Stimulated activated CD8-positive, alpha-beta memory T cell treated with anti-CD3 and anti-CD28 coated beads, Interleukin-12 subunit alpha, Interleukin-12 subunit beta, amount 100 ng/mL, for 4 hours (primary cell): ENCODE measurements around the gene LRRC8A.
"Not testable (repeated sequence)": the region's sequence is repeated elsewhere in the genome, so short reads cannot be mapped to it uniquely, and the experiment has no call there.

ENCODE experiments used
- DNase-seq: peaks from one replicate; pipeline ENCODE4 v3.0.0-alpha.2; 2020; ENCODE audit warnings: low read depth

LRRC8A gene

GRCh38 chr9:128870128-128870940 lies 11.6 kb upstream of the LRRC8A start:
- no peak for DNase-seq

GRCh38 chr9:128870941-128871265 lies 11.0 kb upstream of the LRRC8A start:
- not testable (repeated sequence) for DNase-seq

- no peak for DNase-seq
Observed at GRCh38 chr9:128877852-128878251, 4.1 kb upstream of the LRRC8A start.

GRCh38 chr9:128882677-128883603 lies 1.0 kb downstream of the LRRC8A start:
- DNase-seq, result no peak

GRCh38 chr9:128884164-128884563 lies 2.2 kb downstream of the LRRC8A start:
- no peak for DNase-seq

GRCh38 chr9:128885376-128885775 lies 3.4 kb downstream of the LRRC8A start:
- DNase-seq, result no peak

- DNase-seq, result no peak
Observed at GRCh38 chr9:128885798-128886197, 3.9 kb downstream of the LRRC8A start.

GRCh38 chr9:128886211-128886891 lies 4.4 kb downstream of the LRRC8A start:
- no peak for DNase-seq

- no peak for DNase-seq
Observed at GRCh38 chr9:128887049-128887448, 5.1 kb downstream of the LRRC8A start.

- no peak for DNase-seq
Observed at GRCh38 chr9:128887914-128888350, 6.0 kb downstream of the LRRC8A start.

- no peak for DNase-seq
Observed at GRCh38 chr9:128891321-128892220, 9.6 kb downstream of the LRRC8A start.

- peak; percentile 23 for DNase-seq
Observed at GRCh38 chr9:128892221-128892921, 10.4 kb downstream of the LRRC8A start.

GRCh38 chr9:128893354-128893753 lies 11.4 kb downstream of the LRRC8A start:
- DNase-seq, result no peak

GRCh38 chr9:128894764-128895163 lies 12.8 kb downstream of the LRRC8A start:
- DNase-seq, result no peak

- no peak for DNase-seq
Observed at GRCh38 chr9:128895556-128895955, 13.6 kb downstream of the LRRC8A start.

GRCh38 chr9:128898382-128898781 lies 16.4 kb downstream of the LRRC8A start:
- DNase-seq, result no peak

- DNase-seq, result no peak
Observed at GRCh38 chr9:128898845-128899565, 17.1 kb downstream of the LRRC8A start.

GRCh38 chr9:128899566-128900322 lies 17.8 kb downstream of the LRRC8A start:
- no peak for DNase-seq

GRCh38 chr9:128901379-128901778 lies 19.4 kb downstream of the LRRC8A start:
- no peak for DNase-seq
